Body of pancreas (tissue), 4 donors: Measurements from ENCODE around the gene TRAM2. TPM values are rescaled to one million over a fixed set of nuclear protein-coding genes. Genes with fewer than 3 reads are reported as not detected.

Experiments used
- ATAC-seq: fragments of 150-250 bp; one replicate; pipeline ENCODE4 v1.9.1; 2016
- DNase-seq, 4 donors: peaks; one replicate each; pipeline ENCODE4 v3.0.0-alpha.2; 2019
- H3K27ac ChIP-seq, 4 donors: fragments of 200-600 bp; sonication (generic); 1 replicate in 3 of 4; 2 replicates in 1 of 4; pipeline versions ENCODE4 v1.5.1 to v1.6.1; 2016 to 2019; ENCODE audit warnings: mild to moderate bottlenecking in 1 of 4, mixed read lengths in 1 of 4, moderate library complexity in 1 of 4
- H3K27me3 ChIP-seq, 2 donors: fragments of 200-600 bp; sonication (generic); one replicate each; pipeline ENCODE4 v1.6.0; 2016; ENCODE audit warnings: mild to moderate bottlenecking in 1 of 2
- H3K36me3 ChIP-seq, 2 donors: fragments of 200-600 bp; sonication (generic); replicated peaks in 1 of 2; 2 replicates each; pipeline ENCODE4 v1.5.1; 2016; ENCODE audit warnings: low read depth in 2 of 2; ENCODE audit not compliant: insufficient read depth in 1 of 2
- H3K4me1 ChIP-seq: fragments of 200-600 bp; sonication (generic); one replicate; pipeline ENCODE4 v1.6.0; 2016
- H3K4me3 ChIP-seq, 2 donors: fragments of 200-600 bp; sonication (generic); 1 replicate in 1 of 2; 2 replicates in 1 of 2; pipeline ENCODE4 v1.5.1; 2016 to 2019
- H3K9me3 ChIP-seq, 3 donors: fragments of 200-600 bp; sonication (generic); 1 replicate in 2 of 3; 2 replicates in 1 of 3; pipeline ENCODE4 v1.5.1; 2016
- POLR2A ChIP-seq, 3 donors: fragments of 450-650 bp; IDR thresholded peaks; one replicate each; pipeline ENCODE4 v1.6.1; 2016; ENCODE audit warnings: antibody characterized with exemption in 3 of 3, mild to moderate bottlenecking in 2 of 3
- WGBS, 2 donors: methylation state at CpG; one replicate each; pipeline ENCODE4 v1.1.5; 2017; 5-methylcytosine and 5-hydroxymethylcytosine counted together
- intact Hi-C: fragments of 100-400 bp; cut with DNase I; formaldehyde crosslinking; loops from one replicate; pipeline ENCODE4 v1.15.1; 2023
- total RNA-seq, 2 donors: library from RNA; depleted of rRNA; stranded (reverse); fragments of >200 nt; gene quantifications; one replicate each; pipeline ENCODE4 v1.1.0, GENCODE V29; 2016
- TF ChIP-seq, protein P1 (sequence below), 7 experiments: fragments of 450-650 bp in 4 of 7; fragments of 200-600 bp in 3 of 7; sonication (generic) in 3 of 7; IDR thresholded peaks; one replicate each; pipeline ENCODE4 v1.5.1; 2016 to 2019; ENCODE audit warnings: antibody characterized with exemption in 7 of 7

The TRAM2 gene
- total RNA-seq, 2 donors from 2014 or later, result 6.7 to 7.9 TPM

DNA sequence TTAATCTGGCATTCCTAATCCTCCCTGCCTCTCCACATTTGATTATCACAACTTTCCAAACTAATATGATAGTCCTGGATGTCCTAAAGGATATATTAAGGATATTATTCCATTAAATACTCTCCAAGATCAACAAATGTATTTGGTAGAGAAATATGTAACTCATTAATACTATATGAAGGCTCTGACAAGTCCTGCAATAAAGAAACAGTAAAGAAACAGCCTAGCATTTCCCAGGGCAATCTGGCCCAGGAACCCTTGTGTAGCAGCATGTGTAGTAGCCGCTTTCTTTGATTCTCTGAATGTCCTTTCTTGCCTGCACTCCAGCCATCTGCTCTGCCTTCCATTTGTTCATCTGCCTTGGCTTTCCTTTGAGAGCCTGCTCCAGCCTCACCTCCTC lies 23.7 kb downstream of the TRAM2 start:
- H3K4me1 ChIP-seq, result peaks cover 36% of the 10 kb centered on the region
- intact Hi-C loops, result no loop called here
- ATAC-seq (no peak), DNase-seq (no peak)
- H3K36me3 ChIP-seq, result no peaks in the 10 kb centered on the region
- H3K27ac ChIP-seq, result no peak overlapping the region
- WGBS, 2 donors, result 100% methylated on average over 1 of the region's 1 CpG
- no peaks in the 10 kb centered on the region for H3K9me3 ChIP-seq
- no peak for TF ChIP-seq POLR2A (IDR thresholded peaks at IDR 0.05)
- no peaks in the 10 kb centered on the region for H3K27me3 ChIP-seq
- H3K4me3 ChIP-seq, result no peak overlapping the region

DNA sequence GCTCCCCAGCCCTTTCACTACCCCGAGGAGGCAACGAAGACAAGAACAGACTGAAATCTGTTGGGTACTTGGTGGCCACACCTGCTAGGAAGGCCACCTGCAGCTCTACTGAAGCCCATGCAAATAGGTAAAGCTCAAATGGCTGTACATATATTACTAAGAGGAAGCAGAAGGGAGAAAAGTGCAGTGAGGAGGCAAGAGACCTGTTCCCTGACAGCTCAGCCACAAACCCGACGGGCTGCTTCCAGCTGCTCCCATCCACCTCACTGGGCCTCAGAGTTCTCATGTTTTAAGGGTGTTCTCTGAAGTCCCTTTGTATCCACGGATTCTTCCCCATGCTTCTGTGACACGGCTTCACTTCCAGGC lies 24.6 kb downstream of the TRAM2 start:
- WGBS, 2 donors, result 32 to 42% methylated on average over 6 of the region's 6 CpGs
- no peaks in the 10 kb centered on the region for H3K27me3 ChIP-seq
- TF ChIP-seq POLR2A (IDR thresholded peaks at IDR 0.05), result no peak
- TF ChIP-seq, protein P1, sequence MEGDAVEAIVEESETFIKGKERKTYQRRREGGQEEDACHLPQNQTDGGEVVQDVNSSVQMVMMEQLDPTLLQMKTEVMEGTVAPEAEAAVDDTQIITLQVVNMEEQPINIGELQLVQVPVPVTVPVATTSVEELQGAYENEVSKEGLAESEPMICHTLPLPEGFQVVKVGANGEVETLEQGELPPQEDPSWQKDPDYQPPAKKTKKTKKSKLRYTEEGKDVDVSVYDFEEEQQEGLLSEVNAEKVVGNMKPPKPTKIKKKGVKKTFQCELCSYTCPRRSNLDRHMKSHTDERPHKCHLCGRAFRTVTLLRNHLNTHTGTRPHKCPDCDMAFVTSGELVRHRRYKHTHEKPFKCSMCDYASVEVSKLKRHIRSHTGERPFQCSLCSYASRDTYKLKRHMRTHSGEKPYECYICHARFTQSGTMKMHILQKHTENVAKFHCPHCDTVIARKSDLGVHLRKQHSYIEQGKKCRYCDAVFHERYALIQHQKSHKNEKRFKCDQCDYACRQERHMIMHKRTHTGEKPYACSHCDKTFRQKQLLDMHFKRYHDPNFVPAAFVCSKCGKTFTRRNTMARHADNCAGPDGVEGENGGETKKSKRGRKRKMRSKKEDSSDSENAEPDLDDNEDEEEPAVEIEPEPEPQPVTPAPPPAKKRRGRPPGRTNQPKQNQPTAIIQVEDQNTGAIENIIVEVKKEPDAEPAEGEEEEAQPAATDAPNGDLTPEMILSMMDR (IDR thresholded peaks at IDR 0.05), result no peak
- H3K4me3 ChIP-seq, result no peak overlapping the region
- peak overlapping the region in 3 of 4 donors; percentile 37 to 78 (median 54) for H3K27ac ChIP-seq
- intact Hi-C loops, result no loop called here
- H3K36me3 ChIP-seq, result no peaks in the 10 kb centered on the region
- no peaks in the 10 kb centered on the region for H3K9me3 ChIP-seq
- H3K4me1 ChIP-seq, result peaks cover 43% of the 10 kb centered on the region
- DNase-seq, result no peak
- ATAC-seq, result peak; percentile 7

DNA sequence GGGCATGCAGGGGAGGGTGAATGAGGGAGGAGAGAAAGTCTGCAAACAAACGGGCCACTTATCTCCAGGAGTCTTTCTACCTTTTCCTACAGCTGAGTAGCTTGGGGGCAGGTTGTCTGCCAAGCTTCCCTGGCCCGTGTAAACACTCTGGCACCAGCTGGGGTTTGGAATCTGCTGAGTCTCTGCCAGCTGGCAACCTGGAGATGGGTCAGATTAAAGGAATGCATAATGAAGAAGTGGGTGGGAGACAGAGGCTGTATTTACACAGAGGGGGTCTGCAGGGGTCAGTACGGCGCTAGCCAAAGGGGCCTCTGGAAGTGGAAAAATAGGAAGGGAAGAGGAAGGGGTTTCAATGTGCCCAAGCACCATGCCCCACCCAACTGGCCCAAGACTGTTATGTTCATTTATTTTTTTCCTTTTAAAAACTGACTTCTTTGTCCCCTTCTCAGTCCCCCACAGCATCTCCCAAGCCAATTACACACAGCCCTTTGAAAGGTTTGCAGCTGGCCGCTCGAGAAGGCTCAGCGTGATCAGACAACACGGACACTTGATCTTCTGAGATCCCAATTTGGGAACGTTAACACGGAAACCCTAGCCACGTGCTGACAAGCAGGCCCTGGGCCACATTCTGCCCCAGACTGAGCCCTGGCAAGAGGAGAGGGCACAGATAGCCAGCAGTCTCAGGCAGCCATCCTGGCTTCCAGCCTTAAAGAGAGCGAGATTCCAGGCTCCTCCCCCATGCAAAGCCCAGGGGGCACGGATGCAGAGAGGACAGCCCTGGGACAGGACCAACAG lies 25.2 kb downstream of the TRAM2 start:
- H3K9me3 ChIP-seq, result no peaks in the 10 kb centered on the region
- peak; percentile 86 for ATAC-seq
- no peaks in the 10 kb centered on the region for H3K27me3 ChIP-seq
- DNase-seq, result peak; percentile 76 to 87 (median 84)
- TF ChIP-seq POLR2A (IDR thresholded peaks at IDR 0.05), result no peak
- TF ChIP-seq, protein P1 (IDR thresholded peaks at IDR 0.05), result no peak
- H3K36me3 ChIP-seq, result no peaks in the 10 kb centered on the region
- 21 to 23% methylated on average over 10 to 13 of the region's 13 CpGs for WGBS, 2 donors
- H3K27ac ChIP-seq, result peak overlapping the region; percentile 32 to 78 (median 46)
- no peak overlapping the region for H3K4me3 ChIP-seq
- H3K4me1 ChIP-seq, result peaks cover 49% of the 10 kb centered on the region
- intact Hi-C loops, result no loop called here

DNA sequence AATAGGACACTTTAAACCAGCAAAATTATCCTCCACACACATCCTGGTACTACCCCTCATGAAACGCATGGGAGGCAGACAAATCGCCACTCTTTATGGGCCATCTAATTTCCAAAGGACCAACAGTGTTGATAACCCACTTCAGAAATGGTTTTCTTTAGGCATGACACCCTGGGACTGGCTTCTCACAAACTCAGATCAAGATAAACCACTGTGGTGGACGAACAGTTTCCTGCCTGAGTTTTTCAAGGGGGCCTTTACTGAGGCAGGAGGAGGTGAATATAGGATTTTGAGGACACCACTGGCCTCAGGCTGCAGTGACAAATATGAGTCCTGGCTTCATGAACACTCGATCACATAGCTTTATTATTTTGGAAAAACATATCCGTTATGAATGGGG lies 26.0 kb downstream of the TRAM2 start:
- DNase-seq, result no peak
- Histone ChIP-seq H3K36me3 (no peaks in the 10 kb centered on the region), H3K27ac (peak overlapping the region; percentile 32 to 78 (median 46)), H3K9me3 (no peaks in the 10 kb centered on the region), H3K4me3 (no peak overlapping the region), H3K27me3 (no peaks in the 10 kb centered on the region), H3K4me1 (peaks cover 56% of the 10 kb centered on the region)
- intact Hi-C loops, result no loop called here
- TF ChIP-seq POLR2A (IDR thresholded peaks at IDR 0.05), result no peak
- no peak for ATAC-seq
- 47 to 50% methylated on average over 5 of the region's 5 CpGs for WGBS, 2 donors

- peak; percentile 21 for ATAC-seq
- peaks cover 64% of the 10 kb centered on the region for H3K4me1 ChIP-seq
These were observed 26.8 kb downstream of the TRAM2 start for GRCh38 chr6:52550014-52550575.

More at GRCh38 chr6:52550014-52550575, 26.8 kb downstream of the TRAM2 start:
- no peak for TF ChIP-seq POLR2A (IDR thresholded peaks at IDR 0.05)
- TF ChIP-seq, protein P1 (IDR thresholded peaks at IDR 0.05), result no peak
- Histone ChIP-seq H3K27ac (peak overlapping the region in 1 of 4 donors; percentile 78), H3K4me3 (no peak overlapping the region), H3K36me3 (no peaks in the 10 kb centered on the region), H3K27me3 (no peaks in the 10 kb centered on the region), H3K9me3 (no peaks in the 10 kb centered on the region)
- 35 to 39% methylated on average over 6 of the region's 6 CpGs for WGBS, 2 donors
- DNase-seq, result no peak
- intact Hi-C loops, result no loop called here
